GM21717 (cell line): ENCODE results near the gene ENTREP1.

Experiments used
- ATAC-seq: cut with Tn5 transposase; IDR thresholded peaks from one replicate; pipeline ENCODE4 v1.9.1; 2021; ENCODE audit warnings: mild to moderate bottlenecking, moderate library complexity; ENCODE audit not compliant: unreplicated experiment

The ENTREP1 gene

DNA sequence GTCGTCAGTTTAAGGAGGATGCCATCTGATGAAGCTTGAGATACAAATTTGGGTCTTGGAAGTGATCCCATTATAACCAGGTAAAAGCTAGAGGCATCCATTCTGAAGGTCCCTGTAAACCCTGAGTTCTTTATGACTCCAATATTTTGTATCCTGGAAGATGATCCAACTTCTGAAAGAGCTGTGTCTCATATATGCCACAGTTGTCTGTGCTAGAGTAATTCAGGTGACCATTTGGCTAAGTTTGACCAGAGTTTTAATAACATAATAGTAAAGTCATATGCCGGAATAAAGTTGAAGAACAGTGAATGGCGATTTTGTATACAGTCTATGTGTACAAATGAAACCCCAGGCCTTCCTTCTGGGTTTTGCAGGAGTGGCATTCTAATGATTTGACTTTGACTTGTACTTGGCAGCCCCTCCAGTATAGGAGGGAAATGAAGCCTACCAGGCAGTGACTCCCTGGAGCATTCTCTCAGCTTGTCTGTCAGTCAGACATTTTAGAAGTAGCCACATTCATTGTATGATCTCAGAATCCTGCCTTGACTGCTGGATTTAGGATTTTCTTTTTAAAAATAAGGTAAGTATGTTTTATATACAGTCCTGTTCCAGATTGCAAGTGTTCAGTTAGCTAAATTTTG lies 39.6 kb downstream of the ENTREP1 start:
- no peak for ATAC-seq

GRCh38 chr9:69370430-69370829 lies 45.4 kb downstream of the ENTREP1 start:
- no peak for ATAC-seq

DNA sequence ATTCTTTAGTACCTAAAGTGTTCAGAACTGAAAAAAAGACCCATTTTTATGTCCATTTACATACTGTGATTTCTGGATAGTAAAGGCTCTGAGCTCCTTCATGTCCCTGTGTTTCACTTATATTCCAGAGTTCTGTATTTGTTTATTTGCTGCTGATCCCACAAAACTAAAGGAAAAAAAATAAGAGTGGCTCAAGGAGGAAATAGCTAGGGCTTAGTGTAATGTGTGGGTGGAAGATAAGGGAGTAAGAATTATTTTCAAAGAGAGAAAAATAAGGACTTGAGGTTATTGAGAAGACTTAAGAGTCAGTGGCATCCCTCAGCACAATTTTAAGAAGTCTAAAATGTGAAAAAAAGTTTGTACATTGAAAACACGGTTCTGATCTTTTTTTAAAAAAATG lies 46.0 kb downstream of the ENTREP1 start:
- ATAC-seq, result no peak

GRCh38 chr9:69376651-69377050 lies 51.6 kb downstream of the ENTREP1 start:
- no peak for ATAC-seq

GRCh38 chr9:69377291-69377690 lies 52.3 kb downstream of the ENTREP1 start:
- ATAC-seq, result no peak

DNA sequence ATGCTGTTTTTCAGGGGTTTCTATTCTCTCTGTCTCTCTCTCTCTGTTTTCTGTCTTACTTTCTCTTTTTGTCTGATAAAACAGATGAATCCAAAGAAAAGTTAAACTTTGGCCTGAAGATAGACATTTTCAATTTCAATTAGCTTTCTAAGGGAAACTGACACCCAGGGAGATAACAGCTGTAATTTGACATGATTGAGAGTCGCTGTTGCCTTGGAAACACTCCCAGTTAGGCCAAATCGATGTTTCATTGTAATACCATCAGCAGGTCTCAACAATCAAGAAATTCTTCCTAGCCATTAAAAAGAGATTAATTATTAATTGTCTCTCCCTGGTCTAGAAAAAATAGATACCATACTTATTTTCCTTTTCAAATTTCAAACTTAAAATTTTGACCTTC lies 53.0 kb downstream of the ENTREP1 start:
- ATAC-seq, result no peak

DNA sequence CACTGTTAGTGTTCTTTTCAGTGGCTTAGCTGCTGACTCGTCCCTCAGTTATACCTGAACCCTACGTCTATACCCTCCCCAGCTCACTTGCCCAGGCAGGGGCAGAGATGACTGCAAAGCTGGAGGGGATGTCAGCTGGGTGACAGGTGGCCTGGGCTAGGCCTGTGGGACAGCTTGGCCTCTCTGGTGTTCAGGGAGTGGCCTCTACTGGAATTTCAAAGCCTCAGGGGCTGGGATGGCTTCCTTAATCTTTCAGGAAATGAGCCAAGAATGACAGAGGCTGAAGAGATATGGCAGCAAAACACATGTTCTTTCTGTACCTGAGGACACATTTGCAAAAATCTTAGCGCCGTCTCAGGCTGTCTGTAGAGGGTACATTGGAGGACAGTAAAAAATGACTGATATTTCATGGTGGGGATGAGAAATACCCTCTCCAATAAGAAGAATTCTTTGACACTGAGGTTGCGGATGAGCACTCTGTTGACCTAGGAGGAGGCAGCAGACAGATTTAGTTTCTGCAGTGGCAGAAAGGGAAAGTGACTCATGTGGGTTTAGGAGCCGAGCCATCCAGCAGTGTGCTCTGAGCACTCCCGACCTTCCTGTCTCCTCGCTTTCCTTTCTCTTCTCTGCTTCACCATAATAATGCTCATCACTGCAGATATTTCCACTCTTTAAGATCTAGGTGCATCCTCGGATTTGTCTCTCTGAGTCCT lies 54.4 kb downstream of the ENTREP1 start:
- ATAC-seq, result no peak

- no peak for ATAC-seq
These were observed 55.3 kb downstream of the ENTREP1 start for GRCh38 chr9:69380301-69380700.

DNA sequence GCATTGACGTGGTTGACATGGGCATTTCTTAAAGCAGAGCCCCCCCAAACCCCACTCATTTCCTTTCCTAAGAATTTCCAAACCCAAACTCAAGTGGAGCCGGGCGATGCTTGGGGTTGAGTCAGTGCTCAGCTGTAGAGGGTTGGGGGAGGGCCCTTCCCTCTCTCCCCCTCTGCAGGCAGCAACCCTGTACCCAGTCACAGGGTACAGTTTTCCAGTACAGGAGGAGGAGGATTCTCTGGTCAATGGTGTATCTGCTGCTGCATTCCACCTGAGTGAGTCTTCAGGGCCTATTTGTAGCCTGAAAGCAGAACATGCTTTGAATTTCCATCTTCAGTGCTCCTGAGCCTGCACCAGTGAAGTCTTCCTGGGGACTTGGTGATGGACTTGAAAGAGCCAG lies 55.8 kb downstream of the ENTREP1 start:
- no peak for ATAC-seq

DNA sequence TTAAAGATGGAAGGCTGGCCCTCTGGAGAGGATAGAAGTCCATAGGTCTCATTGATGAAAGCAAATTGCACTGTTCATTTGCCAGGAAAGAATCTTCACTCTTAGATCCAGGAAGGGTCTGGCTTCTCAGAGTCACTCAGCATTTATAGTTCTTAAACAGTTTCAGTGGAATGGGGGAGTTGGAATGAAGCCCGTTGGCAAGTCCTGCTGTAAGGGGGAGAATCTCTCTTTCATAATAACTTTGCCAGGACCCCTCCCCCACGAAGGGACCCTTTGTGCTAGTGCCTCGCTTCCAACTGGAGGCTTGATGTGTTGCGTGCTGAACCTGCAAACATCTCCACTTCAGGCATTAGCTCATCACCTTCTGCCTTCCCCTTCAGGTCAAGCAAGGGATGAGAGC lies 57.1 kb downstream of the ENTREP1 start:
- ATAC-seq, result no peak

- ATAC-seq, result no peak
These were observed 60.6 kb downstream of the ENTREP1 start for GRCh38 chr9:69385581-69386033.

DNA sequence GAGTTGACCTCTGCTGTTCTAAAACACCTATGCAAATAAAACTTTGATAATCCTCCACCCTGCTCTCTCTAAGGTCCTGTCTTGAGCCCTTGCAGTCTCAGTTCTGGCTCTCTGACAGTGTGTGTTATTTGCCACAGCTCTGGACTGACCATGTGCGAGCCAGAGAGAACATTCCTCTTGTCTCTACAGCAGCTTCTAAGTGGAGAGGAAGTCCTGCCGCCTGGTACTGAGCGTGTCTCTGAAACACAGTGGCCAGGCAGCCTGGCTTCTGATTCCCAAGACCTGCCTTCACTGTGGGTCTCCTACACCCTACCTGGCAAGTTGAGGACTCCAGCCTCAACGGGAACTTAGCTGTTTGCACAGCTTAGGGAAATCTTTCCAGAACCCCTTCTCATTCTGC lies 61.6 kb downstream of the ENTREP1 start:
- ATAC-seq, result no peak

DNA sequence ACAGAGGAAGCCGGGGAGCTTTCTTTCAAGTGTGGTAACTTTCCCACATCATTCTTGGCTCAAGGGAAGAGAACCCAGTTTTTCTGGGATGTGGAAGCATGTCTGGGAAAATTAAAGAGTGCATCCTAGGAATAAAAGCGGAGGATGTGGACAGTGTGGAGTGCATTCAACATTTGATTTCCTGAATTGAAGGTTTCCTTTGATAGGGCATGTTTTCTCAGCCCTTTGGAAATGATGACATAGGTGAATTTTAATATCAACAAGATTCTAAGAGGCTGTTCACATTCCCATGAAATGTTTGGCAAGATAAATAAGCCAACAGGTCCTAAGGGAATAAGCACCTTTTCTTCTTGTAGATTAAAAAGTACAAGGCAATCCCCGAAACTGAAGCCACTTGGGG lies 63.6 kb downstream of the ENTREP1 start:
- no peak for ATAC-seq

GRCh38 chr9:69389437-69389995 lies 64.5 kb downstream of the ENTREP1 start:
- no peak for ATAC-seq

DNA sequence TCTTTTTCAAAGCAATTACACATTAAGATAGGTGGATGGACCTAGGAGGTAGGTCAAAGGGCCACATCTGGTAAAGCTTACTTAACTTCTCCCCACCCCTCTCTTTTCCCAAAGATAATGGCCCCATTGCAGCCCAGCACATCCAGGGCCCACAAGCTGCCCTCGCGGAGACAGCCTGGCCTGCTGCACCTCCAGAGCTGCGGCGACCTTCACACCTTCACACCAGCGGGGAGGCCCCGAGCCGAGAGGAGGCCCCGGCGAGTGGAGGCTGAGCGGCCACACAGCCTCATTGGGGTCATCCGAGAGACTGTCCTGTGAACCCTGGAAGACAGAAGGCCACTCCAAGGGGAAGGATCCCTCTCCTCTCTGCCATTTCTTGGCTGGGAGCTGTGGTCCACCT lies 66.5 kb downstream of the ENTREP1 start:
- ATAC-seq, result no peak

DNA sequence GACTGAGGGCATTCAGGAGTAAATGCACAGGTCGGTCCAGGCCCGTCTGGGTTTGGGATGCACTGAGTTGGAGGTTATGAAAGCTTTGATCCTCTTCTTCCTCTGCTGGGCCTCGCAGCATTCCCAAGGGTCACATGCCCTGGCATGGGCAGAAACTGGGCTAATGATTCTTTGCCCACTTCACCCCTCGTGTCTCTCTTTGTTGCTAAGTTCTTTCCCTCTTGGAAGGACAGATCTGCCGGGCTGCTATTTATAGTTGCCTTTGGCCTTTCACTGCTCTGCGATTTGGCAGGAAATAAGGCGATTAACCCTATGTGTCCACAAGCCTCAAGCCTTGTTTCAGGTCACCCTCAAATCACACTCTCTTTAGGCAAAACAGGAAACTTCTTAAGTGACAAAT lies 66.9 kb downstream of the ENTREP1 start:
- ATAC-seq, result no peak

GRCh38 chr9:69392826-69393225 lies 67.8 kb downstream of the ENTREP1 start:
- no peak for ATAC-seq

DNA sequence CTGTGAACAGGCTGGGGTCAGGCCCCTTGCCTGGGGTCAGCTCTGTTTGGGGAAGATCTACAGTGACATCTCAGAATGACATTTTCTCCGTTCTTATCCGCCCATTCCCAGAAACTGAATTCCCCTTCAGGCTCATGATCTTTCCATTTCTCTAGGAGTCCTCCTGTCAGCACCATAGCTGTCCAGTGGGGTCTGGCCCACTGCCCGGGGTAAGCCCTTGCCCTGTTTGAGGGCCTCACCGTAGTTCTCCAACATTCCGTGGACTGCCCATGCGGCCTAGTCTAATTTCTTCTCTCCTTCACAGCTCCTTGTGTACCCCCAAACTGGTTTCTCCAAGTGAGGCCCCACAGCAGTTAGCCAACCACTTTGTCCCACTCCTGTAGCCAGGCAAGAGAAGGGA lies 68.4 kb downstream of the ENTREP1 start:
- ATAC-seq, result no peak

DNA sequence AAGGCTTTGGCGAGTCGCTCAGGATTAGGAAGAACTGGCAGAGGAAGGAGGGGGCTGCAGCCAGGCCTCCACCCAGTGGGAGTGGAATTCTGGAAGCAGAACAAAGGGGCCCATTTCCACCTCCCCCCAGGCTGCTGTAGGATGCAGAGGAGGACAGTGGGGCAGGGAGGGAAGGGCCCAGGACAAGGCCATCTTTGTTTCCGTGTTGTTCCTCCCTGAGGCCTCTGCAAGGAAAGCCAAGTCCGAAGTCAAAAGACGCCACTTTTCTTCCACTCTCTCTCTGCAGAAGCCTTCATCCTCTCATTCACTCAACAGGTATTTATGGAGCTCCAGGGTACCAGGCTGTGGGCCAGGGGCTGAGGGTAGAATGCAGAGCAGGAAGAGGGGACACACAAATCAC lies 70.7 kb downstream of the ENTREP1 start:
- no peak for ATAC-seq

- ATAC-seq, result no peak
These were observed 71.7 kb downstream of the ENTREP1 start for GRCh38 chr9:69396759-69397158.

DNA sequence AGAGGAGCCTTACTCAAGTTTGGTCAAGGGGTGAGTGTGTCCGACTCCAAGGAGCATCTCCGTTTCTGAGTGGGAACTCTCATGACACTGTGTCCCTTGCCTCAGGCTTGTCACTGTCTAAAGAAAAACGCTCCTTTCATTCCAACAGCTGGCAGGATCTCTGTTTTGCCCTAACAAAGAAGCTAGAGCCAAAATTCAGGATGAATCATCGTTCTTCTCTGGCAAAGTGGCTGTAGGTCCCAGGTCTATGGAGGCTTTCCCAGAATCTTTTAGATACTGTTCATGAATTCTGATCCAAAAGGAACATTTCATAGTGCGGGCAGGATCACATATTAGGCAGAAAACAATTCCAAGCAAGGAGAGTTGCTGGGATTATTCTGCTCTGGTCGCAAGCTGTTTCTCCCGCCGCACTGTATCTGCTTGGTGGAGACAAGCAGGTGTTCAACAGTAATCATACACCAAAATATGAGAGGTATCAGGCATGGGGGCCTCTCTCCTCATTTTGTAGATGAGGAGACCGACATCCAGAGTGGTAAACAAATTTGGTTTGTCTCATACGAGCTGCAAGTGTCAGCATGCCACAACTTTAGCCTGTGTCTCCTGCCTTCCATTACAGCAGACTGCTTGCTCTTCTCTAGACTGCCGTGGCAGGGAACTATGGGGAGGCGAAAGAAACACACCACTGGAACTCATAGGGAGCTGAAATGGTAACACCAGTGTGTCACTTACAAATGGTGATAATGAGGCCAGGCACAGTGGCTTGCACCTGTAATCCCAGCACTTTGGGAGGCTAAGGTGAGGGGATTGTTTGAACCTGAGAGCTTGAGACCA lies 72.6 kb downstream of the ENTREP1 start:
- ATAC-seq, result no peak

GRCh38 chr9:69400470-69400869 lies 75.5 kb downstream of the ENTREP1 start:
- no peak for ATAC-seq
